GM23248 (cell line): ENCODE measurements around the gene CDX1. TPM values are rescaled to one million over a fixed set of nuclear protein-coding genes. Genes with fewer than 3 reads are reported as not detected.

Source experiments
- DNase-seq: peaks from one replicate; pipeline ENCODE4 v3.0.0-alpha.2; 2015
- H2AFZ ChIP-seq: fragments of 200-600 bp; sonication (generic); 2 replicates; pipeline ENCODE4 v1.6.1; 2016; ENCODE audit warnings: antibody characterized with exemption
- H3F3A ChIP-seq: fragments of 200-600 bp; sonication (generic); 2 replicates; pipeline ENCODE4 v1.6.1; 2016; ENCODE audit warnings: mild to moderate bottlenecking, antibody characterized with exemption, mixed run types; ENCODE audit not compliant: insufficient read depth
- H3K27ac ChIP-seq: fragments of 200-600 bp; sonication (generic); 2 replicates; pipeline ENCODE4 v1.5.1; 2016; ENCODE audit warnings: mild to moderate bottlenecking
- H3K27me3 ChIP-seq: fragments of 200-600 bp; sonication (generic); replicated peaks from 2 replicates; pipeline ENCODE4 v1.6.1; 2016; ENCODE audit warnings: mild to moderate bottlenecking; ENCODE audit not compliant: insufficient read depth
- H3K36me3 ChIP-seq: fragments of 200-600 bp; sonication (generic); 2 replicates; pipeline ENCODE4 v1.6.1; 2016; ENCODE audit warnings: low read depth, mild to moderate bottlenecking
- H3K4me1 ChIP-seq: fragments of 200-600 bp; sonication (generic); 2 replicates; pipeline ENCODE4 v1.6.1; 2016; ENCODE audit warnings: mild to moderate bottlenecking; ENCODE audit not compliant: insufficient read depth
- H3K4me2 ChIP-seq: fragments of 200-600 bp; sonication (generic); one replicate; pipeline ENCODE4 v1.6.1; 2016; ENCODE audit warnings: mild to moderate bottlenecking; ENCODE audit not compliant: unreplicated experiment
- H3K4me3 ChIP-seq: fragments of 200-600 bp; sonication (generic); 2 replicates; pipeline ENCODE4 v1.5.1; 2016; ENCODE audit warnings: mild to moderate bottlenecking
- H3K79me2 ChIP-seq: fragments of 200-600 bp; sonication (generic); 2 replicates; pipeline ENCODE4 v1.6.1; 2016; ENCODE audit warnings: mild to moderate bottlenecking; ENCODE audit not compliant: insufficient read depth
- H3K9ac ChIP-seq: fragments of 200-600 bp; sonication (generic); 2 replicates; pipeline ENCODE4 v1.6.1; 2016; ENCODE audit warnings: mild to moderate bottlenecking
- H3K9me2 ChIP-seq: fragments of 200-600 bp; sonication (generic); 2 replicates; pipeline ENCODE4 v1.6.1; 2016; ENCODE audit warnings: mixed run types, mild to moderate bottlenecking, moderate library complexity; ENCODE audit not compliant: insufficient read depth
- H3K9me3 ChIP-seq: fragments of 200-600 bp; sonication (generic); one replicate; pipeline ENCODE4 v1.6.1; 2017; ENCODE audit warnings: low read depth
- H4K20me1 ChIP-seq: fragments of 200-600 bp; sonication (generic); 2 replicates; pipeline ENCODE4 v1.6.0; 2016; ENCODE audit not compliant: insufficient read depth
- EZH2 ChIP-seq: fragments of 200-600 bp; sonication (generic); IDR thresholded peaks from 2 replicates; pipeline ENCODE4 v1.6.1; 2018; ENCODE audit warnings: antibody characterized with exemption, mild to moderate bottlenecking; ENCODE audit not compliant: insufficient read depth, poor library complexity, severe bottlenecking
- EZH2phosphoT487 ChIP-seq: fragments of 200-600 bp; sonication (generic); IDR thresholded peaks from 2 replicates; pipeline ENCODE4 v1.6.1; 2018; ENCODE audit warnings: antibody characterized with exemption, moderate library complexity, mild to moderate bottlenecking, low read depth; ENCODE audit not compliant: insufficient read depth
- WGBS, 2 experiments: methylation state at CpG; one replicate each; pipeline ENCODE4 v1.1.6; 2015 to 2017; ENCODE audit warnings: low lambda C conversion rate in 2 of 2, low coverage in 1 of 2; ENCODE audit errors: missing lambda C conversion rate in 2 of 2; 5-methylcytosine and 5-hydroxymethylcytosine counted together
- in situ Hi-C: fragments of 300-500 bp; cut with MboI; formaldehyde crosslinking; loops from 2 replicates; pipeline ENCODE4 v1.15.0; 2020
- polyA plus RNA-seq: library from polyadenylated mRNA; unstranded; fragments of >200 nt; fragmentation: Nextera tagmentation; extraction: Ambion mirVana; gene quantifications from 2 replicates; pipeline ENCODE4 v1.2.1, GENCODE V29; 2016
- total RNA-seq: library from RNA; depleted of rRNA; stranded (reverse); fragments of >200 nt; shearing (Covaris generic); gene quantifications from 2 replicates; pipeline ENCODE4 v1.2.3, GENCODE V29; 2014

Gene CDX1
- total and polyA plus RNA-seq, 2 experiments from 2014 or later: not detected

GRCh38 chr5:150219142-150219541 lies 52.6 kb downstream of the CDX1 start:
- H3K9ac ChIP-seq: no peak overlapping the region
- H3K79me2 ChIP-seq: no peaks in the 10 kb centered on the region
- no peak overlapping the region for H3K4me3 ChIP-seq
- no peak for TF ChIP-seq EZH2phosphoT487
- no peak overlapping the region for H3K4me2 ChIP-seq
- H3K4me1 ChIP-seq: peaks cover 6% of the 10 kb centered on the region
- H3K27me3 ChIP-seq: no peaks in the 10 kb centered on the region
- no peaks in the 10 kb centered on the region for H3K36me3 ChIP-seq
- in situ Hi-C loops: loop anchor here (25.0 kb wide), 1 partner anchor 382 kb away; no protein-coding TSS in a partner anchor
- no peaks in the 10 kb centered on the region for H4K20me1 ChIP-seq
- no peak overlapping the region for H2AFZ ChIP-seq
- H3K9me3 ChIP-seq: no peaks in the 10 kb centered on the region
- H3F3A ChIP-seq: peaks cover 6% of the 10 kb centered on the region; the same call in 1 of the 2 replicates
- H3K9me2 ChIP-seq: no peaks in the 10 kb centered on the region
- peak; percentile 35 for DNase-seq
- no peak overlapping the region for H3K27ac ChIP-seq

DNA sequence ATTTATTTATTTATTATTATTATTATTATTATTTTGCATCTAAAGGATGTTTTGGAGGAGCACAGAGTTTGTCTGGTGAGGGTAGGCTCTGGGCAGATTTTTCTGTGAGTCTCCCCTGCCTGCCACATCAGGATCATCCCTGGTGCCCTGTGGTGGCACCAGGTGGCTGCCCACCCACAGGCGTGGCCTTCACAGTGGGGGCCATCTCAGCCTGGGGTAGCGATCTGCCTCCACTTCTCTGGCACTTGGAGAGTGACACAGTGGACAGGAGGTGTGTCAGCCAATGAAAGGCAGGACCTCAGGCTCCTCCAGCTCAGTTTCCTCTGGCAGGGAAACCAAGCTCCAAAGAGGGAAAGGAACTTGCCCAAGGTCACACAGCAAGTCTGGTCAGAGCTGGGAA lies 53.3 kb downstream of the CDX1 start:
- Histone ChIP-seq H3K4me2 (no peak overlapping the region), H3K9me3 (no peaks in the 10 kb centered on the region), H2AFZ (no peak overlapping the region), H3K4me3 (no peak overlapping the region), H3K4me1 (no peaks in the 10 kb centered on the region), H3K79me2 (no peaks in the 10 kb centered on the region), H3F3A (0 out of 2 replicates have a peak, but pooled peaks cover 3% of the 10 kb centered on the region), H3K36me3 (no peaks in the 10 kb centered on the region), H3K27ac (no peak overlapping the region), H3K9me2 (no peaks in the 10 kb centered on the region), H3K27me3 (no peaks in the 10 kb centered on the region), H4K20me1 (no peaks in the 10 kb centered on the region), H3K9ac (no peak overlapping the region)
- in situ Hi-C loops: loop anchor here (25.0 kb wide), 1 partner anchor 383 kb away; no protein-coding TSS in a partner anchor
- DNase-seq: no peak
- WGBS, 2 experiments: 87 to 90% methylated on average over 2 of the region's 2 CpGs
- TF ChIP-seq EZH2: no peak
- no peak for TF ChIP-seq EZH2phosphoT487

DNA sequence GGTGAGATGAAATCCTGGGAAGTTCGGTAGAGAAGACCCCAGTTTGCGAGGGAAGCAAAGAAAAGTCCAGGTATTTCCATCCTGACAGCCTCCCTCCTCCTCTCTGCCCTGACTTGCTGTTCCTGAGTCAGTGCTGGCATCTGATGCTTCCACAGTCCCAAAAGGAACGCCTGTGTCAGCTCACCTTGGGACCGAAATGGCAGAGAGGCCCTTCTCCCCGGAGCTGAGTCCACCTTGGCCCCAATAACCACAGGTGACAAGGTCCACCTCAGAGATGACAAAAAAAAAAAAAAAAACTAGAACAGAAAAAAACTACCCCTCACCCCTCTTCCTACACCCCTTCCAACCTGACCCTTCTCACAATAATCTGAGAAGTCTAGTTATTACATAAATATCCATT lies 54.9 kb downstream of the CDX1 start:
- no peak for TF ChIP-seq EZH2
- TF ChIP-seq EZH2phosphoT487: no peak
- H3K4me1 ChIP-seq: no peaks in the 10 kb centered on the region
- H3K4me2 ChIP-seq: no peak overlapping the region
- no peaks in the 10 kb centered on the region for H3K27me3 ChIP-seq
- no peak overlapping the region for H3K27ac ChIP-seq
- H3F3A ChIP-seq: 0 out of 2 replicates have a peak, but pooled peaks cover 3% of the 10 kb centered on the region
- H3K79me2 ChIP-seq: no peaks in the 10 kb centered on the region
- no peaks in the 10 kb centered on the region for H3K9me3 ChIP-seq
- no peaks in the 10 kb centered on the region for H3K36me3 ChIP-seq
- no peak overlapping the region for H3K9ac ChIP-seq
- WGBS, 2 experiments: 88 to 91% methylated on average over 5 of the region's 5 CpGs
- in situ Hi-C loops: loop anchor here (25.0 kb wide), 1 partner anchor 384 kb away; no protein-coding TSS in a partner anchor
- H3K9me2 ChIP-seq: no peaks in the 10 kb centered on the region
- no peak for DNase-seq
- no peak overlapping the region for H2AFZ ChIP-seq
- H4K20me1 ChIP-seq: no peaks in the 10 kb centered on the region
- H3K4me3 ChIP-seq: no peak overlapping the region

- no peak overlapping the region for H3K4me3 ChIP-seq
- H3K4me1 ChIP-seq: no peaks in the 10 kb centered on the region
- H3K79me2 ChIP-seq: no peaks in the 10 kb centered on the region
- no peaks in the 10 kb centered on the region for H3K9me3 ChIP-seq
- no peaks in the 10 kb centered on the region for H3K36me3 ChIP-seq
- DNase-seq: no peak
- no peak for TF ChIP-seq EZH2phosphoT487
- TF ChIP-seq EZH2: no peak
- WGBS, 2 experiments: 90 to 92% methylated on average over 19 to 21 of the region's 21 CpGs
- no peak overlapping the region for H3K9ac ChIP-seq
- H3K27me3 ChIP-seq: no peaks in the 10 kb centered on the region
- no peaks in the 10 kb centered on the region for H3K9me2 ChIP-seq
- H3F3A ChIP-seq: 0 out of 2 replicates have a peak, but pooled peaks cover 3% of the 10 kb centered on the region
- in situ Hi-C loops: loop anchor here (25.0 kb wide), 1 partner anchor 386 kb away; no protein-coding TSS in a partner anchor
- H3K27ac ChIP-seq: no peak overlapping the region
- H3K4me2 ChIP-seq: no peak overlapping the region
- no peak overlapping the region for H2AFZ ChIP-seq
- H4K20me1 ChIP-seq: no peaks in the 10 kb centered on the region
Observed at GRCh38 chr5:150222906-150223305, 56.3 kb downstream of the CDX1 start.

DNA sequence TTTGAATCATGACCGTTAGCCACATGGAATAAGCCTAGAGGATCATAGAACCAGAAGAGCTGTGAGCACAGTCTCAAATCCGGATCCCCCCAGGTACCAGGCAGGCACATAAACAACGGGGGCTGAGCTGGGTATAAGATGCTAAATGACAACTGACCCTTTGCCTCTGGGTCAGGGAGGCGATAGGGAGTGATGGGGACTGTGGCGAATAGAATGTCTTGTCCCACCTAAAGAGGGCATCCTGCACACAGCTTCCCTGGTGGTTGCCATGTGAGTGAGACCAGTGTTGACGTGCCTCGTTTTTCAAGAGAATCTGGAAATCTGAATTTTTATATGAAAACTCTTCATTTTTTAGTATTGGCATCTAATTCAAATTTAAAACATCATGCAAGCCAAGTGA lies 56.9 kb downstream of the CDX1 start:
- Histone ChIP-seq H3K9ac (no peak overlapping the region), H3K36me3 (no peaks in the 10 kb centered on the region), H3K4me1 (no peaks in the 10 kb centered on the region), H4K20me1 (no peaks in the 10 kb centered on the region), H3K27me3 (no peaks in the 10 kb centered on the region), H3K9me3 (no peaks in the 10 kb centered on the region), H3K79me2 (no peaks in the 10 kb centered on the region), H3K27ac (no peak overlapping the region), H3K4me3 (no peak overlapping the region), H2AFZ (no peak overlapping the region), H3K9me2 (no peaks in the 10 kb centered on the region), H3F3A (0 out of 2 replicates have a peak, but pooled peaks cover 3% of the 10 kb centered on the region), H3K4me2 (no peak overlapping the region)
- DNase-seq: no peak
- no peak for TF ChIP-seq EZH2
- TF ChIP-seq EZH2phosphoT487: no peak
- in situ Hi-C loops: loop anchor here (25.0 kb wide), 1 partner anchor 386 kb away; no protein-coding TSS in a partner anchor
- 83 to 85% methylated on average over 7 of the region's 7 CpGs for WGBS, 2 experiments
